ENCODE data around the gene TECR.
"Not testable (repeated sequence)": the region's sequence is repeated elsewhere in the genome, so short reads cannot be mapped to it uniquely, and the experiment has no call there.

TECR gene

DNA sequence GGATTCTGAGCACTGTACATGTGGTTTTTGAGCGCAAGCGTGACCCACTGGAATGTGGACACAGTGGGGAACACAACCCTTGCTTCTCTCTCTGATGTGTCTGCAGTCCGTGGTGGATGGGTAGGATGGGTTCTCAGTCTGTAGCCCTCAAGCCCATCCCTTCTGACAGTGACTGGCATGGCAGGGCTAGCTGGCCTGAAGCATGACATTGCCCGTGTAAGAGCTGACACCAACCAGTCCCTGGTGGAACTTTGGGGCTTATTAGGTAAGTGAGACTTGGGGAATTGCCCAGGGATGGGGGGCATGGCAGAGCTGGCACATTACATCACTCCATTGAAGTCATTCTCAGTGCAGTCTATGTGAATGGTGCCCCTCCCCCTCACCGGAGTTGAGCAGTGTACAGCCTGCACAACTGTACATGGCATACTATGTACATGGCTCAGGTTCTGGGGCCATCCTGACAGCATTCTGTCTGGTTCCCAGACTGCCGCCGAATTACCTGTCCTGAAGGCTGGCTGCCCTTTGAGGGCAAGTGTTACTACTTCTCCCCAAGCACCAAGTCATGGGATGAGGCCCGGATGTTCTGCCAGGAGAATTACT lies 70.3 kb downstream of the TECR start:
- no peak for DNase-seq

DNA sequence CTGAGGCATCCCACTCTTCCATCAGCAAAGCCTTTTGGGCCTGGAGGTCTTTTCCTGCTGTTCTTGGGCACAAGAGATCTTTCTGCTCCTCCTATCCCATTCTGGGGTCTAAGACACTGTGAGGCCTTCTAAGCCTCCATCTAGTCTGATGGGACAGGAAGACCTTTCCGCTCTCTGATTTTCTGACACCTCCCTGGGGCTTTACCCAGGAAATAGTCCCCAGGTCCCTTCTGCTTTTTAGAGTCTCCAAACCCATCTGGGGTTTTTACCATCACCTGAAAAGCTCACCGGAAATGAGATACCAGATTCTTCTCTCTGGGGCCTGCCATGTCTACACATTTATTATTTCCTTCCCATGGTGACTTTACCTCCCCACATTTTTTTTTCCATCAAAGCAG lies 74.6 kb downstream of the TECR start:
- no peak for DNase-seq

DNA sequence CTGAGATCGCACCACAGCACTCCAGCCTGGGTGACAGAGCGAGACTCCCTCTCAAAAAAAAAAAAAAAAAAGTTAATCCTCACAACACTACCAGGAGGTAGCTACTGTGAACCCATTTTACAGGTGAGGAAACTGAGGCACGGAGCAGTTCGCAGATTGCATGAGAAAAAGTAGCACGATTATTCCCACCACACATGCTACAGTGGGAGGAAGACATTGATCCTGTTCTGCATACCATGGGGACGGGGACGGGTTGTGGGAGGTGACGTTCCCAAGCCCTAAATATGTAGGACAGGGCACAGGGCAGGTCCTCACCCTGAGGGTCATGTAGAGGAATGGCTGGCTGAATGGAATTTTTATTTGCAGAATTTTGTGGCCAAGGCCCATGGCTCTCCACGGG lies 77.2 kb downstream of the TECR start:
- no peak for DNase-seq

DNA sequence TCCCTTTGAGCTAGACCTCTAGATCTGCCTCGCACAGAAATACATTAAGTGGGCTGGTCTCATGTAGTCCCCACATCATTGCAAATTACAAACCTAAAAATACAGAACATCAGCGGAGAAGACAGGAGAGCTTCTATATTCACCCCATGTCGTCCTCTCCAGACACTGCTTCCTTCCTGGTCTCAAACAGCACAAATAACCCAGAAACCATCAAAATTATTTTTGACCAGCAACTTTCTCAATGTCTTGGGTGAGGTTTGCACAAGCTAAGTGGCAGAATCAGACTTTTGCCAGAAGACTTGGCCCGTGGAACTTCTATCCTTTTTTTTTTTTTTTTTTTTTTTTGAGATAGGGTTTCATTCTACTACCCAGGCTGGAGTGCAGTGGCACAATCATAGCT lies 81.7 kb downstream of the TECR start:
- no peak for DNase-seq

DNA sequence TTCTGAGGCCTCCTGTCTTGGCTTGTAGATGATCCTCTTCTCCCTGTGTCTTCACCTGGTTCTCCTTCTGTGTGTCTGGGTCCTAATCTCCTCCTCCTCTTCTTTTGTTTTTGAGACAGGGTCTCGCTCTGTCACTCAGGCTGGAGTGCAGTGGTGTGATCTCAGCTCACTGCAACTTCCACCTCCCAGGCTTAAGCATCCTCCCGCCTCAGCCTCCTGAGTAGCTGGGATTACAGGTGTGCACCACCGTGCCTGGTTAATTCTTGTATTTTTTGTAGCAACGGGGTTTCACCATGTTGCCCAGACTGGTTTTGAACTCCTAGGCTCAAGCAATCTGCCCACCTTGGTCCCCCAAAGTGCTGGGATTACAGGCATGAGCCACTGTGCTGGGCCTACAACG lies 82.8 kb downstream of the TECR start:
- not testable (repeated sequence) for DNase-seq

DNA sequence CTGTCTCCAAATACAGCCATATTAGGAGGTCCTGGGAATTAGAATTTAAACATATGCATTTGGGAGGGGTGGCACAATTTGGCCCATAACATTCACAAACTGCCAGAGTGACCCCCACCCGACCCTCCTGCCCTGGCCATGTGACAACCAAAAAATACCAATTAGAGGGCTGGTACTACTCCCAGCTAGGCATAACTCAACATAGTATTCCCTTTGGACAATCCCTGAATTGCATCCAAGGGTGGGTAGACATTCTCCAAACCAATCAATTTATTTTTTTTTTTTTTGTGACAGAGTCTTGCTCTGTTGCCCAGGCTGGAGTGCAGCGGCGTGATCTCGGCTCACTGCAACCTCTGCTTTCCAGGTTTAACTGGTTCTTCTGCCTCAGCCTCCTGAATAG lies 83.3 kb downstream of the TECR start:
- no peak for DNase-seq

DNA sequence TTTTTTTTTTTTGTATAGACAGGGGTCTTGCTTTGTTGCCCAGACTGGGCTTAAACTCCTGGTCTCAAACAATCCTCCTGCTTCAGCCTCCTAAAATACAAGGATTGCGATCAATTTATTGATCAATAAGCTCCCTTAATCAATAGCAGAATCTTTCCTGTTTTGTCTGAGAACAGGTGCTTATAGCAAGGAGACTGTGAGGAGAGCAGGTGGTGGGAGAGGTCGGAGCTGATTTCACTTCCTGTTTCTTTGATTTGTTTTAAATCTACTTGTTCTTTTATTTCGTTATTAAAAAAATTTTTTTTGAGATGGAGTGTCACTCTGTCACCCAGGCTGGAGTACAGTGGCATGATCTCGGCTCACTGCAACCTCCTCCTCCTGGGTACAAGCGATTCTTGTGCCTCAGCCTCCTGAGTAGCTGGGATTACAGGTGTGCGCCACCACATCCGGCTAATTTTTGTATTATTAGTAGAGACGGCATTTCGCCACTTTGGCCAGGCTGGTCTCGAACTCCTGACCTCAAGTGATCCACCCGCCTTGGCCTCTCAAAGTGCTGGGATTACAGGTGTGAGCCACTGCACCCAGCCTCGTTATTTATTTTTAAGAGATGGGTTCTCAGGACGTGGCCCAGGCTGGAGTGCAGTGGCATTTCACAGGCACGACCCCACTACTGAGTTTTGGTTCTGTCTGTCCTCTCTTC lies 84.2 kb downstream of the TECR start:
- not testable (repeated sequence) for DNase-seq

DNA sequence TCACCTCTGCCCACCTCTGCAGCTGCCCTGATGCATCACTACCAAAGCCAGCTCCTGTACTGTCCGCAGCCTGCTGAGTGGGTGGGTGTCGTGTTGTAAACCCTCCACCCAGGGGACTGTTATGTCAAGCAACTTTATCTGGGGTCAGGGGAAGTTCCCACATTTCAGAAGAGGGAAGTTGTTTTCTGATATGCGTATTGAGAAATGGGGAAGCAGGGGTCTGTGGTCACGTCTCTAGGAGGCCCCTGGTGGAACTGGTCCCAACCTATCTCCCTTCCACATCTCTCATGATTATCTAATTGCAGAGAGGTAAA lies 84.7 kb downstream of the TECR start:
- DNase-seq = no peak
